ENCODE data around the gene SLC16A2.

DNA sequence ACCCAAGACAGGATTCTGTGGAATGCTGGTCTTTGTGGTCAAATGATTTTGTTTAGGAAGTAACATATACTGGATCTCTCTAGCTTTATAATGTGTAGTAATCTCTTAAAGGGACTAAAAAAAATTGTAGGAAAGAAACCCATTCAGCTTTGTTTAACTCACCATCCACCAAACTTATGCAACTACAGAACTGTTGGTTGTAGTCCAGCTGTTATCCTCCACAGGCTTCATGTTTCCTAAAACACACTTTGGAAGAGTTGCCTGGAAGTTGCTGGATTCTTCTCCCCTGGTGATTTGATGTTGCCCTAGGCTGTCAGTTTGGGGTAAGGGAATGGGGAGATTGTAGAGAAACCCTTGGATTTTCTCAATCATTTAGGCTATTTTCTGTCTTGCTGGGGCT lies 103.8 kb downstream of the SLC16A2 start:
- TF ChIP-seq ZNF529 (tag by site-specific recombination; IDR thresholded peaks at IDR 0.05; ENCODE audit: insufficient replicate concordance), result no peak
- TF ChIP-seq ZNF510 (tag by site-specific recombination; IDR thresholded peaks at IDR 0.05; ENCODE audit: insufficient replicate concordance), result no peak
- no peak for TF ChIP-seq SP2 (tag by site-specific recombination; IDR thresholded peaks at IDR 0.05)
- TF ChIP-seq, protein P1, sequence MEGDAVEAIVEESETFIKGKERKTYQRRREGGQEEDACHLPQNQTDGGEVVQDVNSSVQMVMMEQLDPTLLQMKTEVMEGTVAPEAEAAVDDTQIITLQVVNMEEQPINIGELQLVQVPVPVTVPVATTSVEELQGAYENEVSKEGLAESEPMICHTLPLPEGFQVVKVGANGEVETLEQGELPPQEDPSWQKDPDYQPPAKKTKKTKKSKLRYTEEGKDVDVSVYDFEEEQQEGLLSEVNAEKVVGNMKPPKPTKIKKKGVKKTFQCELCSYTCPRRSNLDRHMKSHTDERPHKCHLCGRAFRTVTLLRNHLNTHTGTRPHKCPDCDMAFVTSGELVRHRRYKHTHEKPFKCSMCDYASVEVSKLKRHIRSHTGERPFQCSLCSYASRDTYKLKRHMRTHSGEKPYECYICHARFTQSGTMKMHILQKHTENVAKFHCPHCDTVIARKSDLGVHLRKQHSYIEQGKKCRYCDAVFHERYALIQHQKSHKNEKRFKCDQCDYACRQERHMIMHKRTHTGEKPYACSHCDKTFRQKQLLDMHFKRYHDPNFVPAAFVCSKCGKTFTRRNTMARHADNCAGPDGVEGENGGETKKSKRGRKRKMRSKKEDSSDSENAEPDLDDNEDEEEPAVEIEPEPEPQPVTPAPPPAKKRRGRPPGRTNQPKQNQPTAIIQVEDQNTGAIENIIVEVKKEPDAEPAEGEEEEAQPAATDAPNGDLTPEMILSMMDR (tag by site-specific recombination; IDR thresholded peaks at IDR 0.05), result no peak
- no peak for TF ChIP-seq ZNF211 (tag by site-specific recombination; IDR thresholded peaks at IDR 0.05; ENCODE audit: low read depth)
- TF ChIP-seq, protein P2, sequence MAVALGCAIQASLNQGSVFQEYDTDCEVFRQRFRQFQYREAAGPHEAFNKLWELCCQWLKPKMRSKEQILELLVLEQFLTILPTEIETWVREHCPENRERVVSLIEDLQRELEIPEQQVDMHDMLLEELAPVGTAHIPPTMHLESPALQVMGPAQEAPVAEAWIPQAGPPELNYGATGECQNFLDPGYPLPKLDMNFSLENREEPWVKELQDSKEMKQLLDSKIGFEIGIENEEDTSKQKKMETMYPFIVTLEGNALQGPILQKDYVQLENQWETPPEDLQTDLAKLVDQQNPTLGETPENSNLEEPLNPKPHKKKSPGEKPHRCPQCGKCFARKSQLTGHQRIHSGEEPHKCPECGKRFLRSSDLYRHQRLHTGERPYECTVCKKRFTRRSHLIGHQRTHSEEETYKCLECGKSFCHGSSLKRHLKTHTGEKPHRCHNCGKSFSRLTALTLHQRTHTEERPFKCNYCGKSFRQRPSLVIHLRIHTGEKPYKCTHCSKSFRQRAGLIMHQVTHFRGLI (tag by site-specific recombination; IDR thresholded peaks at IDR 0.05), result no peak
- TF ChIP-seq ZBTB8A (tag by site-specific recombination; IDR thresholded peaks at IDR 0.05), result no peak
- TF ChIP-seq, protein P3, sequence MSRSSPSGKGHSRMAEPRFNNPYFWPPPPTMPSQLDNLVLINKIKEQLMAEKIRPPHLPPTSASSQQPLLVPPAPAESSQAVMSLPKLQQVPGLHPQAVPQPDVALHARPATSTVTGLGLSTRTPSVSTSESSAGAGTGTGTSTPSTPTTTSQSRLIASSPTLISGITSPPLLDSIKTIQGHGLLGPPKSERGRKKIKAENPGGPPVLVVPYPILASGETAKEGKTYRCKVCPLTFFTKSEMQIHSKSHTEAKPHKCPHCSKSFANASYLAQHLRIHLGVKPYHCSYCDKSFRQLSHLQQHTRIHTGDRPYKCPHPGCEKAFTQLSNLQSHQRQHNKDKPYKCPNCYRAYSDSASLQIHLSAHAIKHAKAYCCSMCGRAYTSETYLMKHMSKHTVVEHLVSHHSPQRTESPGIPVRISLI (tag by site-specific recombination; IDR thresholded peaks at IDR 0.05), result no peak
- TF ChIP-seq, protein P4, sequence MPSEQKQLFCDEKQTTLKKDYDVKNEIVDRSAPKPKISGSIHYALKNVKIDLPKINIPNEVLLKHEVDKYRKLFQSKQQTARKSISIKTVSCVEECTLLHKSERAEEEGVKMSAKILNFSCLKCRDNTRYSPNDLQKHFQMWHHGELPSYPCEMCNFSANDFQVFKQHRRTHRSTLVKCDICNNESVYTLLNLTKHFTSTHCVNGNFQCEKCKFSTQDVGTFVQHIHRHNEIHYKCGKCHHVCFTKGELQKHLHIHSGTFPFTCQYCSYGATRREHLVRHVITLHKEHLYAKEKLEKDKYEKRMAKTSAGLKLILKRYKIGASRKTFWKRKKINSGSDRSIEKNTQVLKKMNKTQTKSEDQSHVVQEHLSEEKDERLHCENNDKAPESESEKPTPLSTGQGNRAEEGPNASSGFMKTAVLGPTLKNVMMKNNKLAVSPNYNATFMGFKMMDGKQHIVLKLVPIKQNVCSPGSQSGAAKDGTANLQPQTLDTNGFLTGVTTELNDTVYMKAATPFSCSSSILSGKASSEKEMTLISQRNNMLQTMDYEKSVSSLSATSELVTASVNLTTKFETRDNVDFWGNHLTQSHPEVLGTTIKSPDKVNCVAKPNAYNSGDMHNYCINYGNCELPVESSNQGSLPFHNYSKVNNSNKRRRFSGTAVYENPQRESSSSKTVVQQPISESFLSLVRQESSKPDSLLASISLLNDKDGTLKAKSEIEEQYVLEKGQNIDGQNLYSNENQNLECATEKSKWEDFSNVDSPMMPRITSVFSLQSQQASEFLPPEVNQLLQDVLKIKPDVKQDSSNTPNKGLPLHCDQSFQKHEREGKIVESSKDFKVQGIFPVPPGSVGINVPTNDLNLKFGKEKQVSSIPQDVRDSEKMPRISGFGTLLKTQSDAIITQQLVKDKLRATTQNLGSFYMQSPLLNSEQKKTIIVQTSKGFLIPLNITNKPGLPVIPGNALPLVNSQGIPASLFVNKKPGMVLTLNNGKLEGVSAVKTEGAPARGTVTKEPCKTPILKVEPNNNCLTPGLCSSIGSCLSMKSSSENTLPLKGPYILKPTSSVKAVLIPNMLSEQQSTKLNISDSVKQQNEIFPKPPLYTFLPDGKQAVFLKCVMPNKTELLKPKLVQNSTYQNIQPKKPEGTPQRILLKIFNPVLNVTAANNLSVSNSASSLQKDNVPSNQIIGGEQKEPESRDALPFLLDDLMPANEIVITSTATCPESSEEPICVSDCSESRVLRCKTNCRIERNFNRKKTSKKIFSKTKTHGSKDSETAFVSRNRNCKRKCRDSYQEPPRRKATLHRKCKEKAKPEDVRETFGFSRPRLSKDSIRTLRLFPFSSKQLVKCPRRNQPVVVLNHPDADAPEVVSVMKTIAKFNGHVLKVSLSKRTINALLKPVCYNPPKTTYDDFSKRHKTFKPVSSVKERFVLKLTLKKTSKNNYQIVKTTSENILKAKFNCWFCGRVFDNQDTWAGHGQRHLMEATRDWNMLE (tag by site-specific recombination; conservative IDR thresholded peaks at IDR 0.05; ENCODE audit: low read depth), result no peak
- TF ChIP-seq, protein P5, sequence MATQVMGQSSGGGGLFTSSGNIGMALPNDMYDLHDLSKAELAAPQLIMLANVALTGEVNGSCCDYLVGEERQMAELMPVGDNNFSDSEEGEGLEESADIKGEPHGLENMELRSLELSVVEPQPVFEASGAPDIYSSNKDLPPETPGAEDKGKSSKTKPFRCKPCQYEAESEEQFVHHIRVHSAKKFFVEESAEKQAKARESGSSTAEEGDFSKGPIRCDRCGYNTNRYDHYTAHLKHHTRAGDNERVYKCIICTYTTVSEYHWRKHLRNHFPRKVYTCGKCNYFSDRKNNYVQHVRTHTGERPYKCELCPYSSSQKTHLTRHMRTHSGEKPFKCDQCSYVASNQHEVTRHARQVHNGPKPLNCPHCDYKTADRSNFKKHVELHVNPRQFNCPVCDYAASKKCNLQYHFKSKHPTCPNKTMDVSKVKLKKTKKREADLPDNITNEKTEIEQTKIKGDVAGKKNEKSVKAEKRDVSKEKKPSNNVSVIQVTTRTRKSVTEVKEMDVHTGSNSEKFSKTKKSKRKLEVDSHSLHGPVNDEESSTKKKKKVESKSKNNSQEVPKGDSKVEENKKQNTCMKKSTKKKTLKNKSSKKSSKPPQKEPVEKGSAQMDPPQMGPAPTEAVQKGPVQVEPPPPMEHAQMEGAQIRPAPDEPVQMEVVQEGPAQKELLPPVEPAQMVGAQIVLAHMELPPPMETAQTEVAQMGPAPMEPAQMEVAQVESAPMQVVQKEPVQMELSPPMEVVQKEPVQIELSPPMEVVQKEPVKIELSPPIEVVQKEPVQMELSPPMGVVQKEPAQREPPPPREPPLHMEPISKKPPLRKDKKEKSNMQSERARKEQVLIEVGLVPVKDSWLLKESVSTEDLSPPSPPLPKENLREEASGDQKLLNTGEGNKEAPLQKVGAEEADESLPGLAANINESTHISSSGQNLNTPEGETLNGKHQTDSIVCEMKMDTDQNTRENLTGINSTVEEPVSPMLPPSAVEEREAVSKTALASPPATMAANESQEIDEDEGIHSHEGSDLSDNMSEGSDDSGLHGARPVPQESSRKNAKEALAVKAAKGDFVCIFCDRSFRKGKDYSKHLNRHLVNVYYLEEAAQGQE (tag by site-specific recombination; IDR thresholded peaks at IDR 0.05), result no peak
- TF ChIP-seq, protein P6, sequence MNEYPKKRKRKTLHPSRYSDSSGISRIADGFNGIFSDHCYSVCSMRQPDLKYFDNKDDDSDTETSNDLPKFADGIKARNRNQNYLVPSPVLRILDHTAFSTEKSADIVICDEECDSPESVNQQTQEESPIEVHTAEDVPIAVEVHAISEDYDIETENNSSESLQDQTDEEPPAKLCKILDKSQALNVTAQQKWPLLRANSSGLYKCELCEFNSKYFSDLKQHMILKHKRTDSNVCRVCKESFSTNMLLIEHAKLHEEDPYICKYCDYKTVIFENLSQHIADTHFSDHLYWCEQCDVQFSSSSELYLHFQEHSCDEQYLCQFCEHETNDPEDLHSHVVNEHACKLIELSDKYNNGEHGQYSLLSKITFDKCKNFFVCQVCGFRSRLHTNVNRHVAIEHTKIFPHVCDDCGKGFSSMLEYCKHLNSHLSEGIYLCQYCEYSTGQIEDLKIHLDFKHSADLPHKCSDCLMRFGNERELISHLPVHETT (tag by site-specific recombination; IDR thresholded peaks at IDR 0.05), result no peak
- no peak for TF ChIP-seq ZNF24 (tag by site-specific recombination; IDR thresholded peaks at IDR 0.05)
- TF ChIP-seq ZSCAN23 (tag by site-specific recombination; IDR thresholded peaks at IDR 0.05), result no peak
- TF ChIP-seq, protein P7, sequence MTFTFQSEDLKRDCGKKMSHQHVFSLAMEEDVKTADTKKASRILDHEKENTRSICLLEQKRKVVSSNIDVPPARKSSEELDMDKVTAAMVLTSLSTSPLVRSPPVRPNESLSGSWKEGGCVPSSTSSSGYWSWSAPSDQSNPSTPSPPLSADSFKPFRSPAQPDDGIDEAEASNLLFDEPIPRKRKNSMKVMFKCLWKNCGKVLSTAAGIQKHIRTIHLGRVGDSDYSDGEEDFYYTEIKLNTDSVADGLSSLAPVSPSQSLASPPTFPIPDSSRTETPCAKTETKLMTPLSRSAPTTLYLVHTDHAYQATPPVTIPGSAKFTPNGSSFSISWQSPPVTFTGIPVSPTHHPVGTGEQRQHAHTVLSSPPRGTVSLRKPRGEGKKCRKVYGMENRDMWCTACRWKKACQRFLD (tag by site-specific recombination; IDR thresholded peaks at IDR 0.05), result no peak

Measured in HEK293 (cell line).